Colonic mucosa (tissue), 4 donors: ENCODE measurements around the gene SEPHS1. TPM values are rescaled to one million over a fixed set of nuclear protein-coding genes. Genes with fewer than 3 reads are reported as not detected.

Experiments used
- DNase-seq: peaks from one replicate; pipeline ENCODE4 v3.0.0-alpha.2; 2020
- H3K27ac ChIP-seq: fragments of 200-600 bp; one replicate; pipeline ENCODE4 v1.8.0; 2021
- H3K27me3 ChIP-seq: fragments of 200-600 bp; one replicate; pipeline ENCODE4 v1.8.0; 2021
- H3K36me3 ChIP-seq: fragments of 200-600 bp; one replicate; pipeline ENCODE4 v1.8.0; 2021
- H3K4me1 ChIP-seq: fragments of 200-600 bp; one replicate; pipeline ENCODE4 v1.8.0; 2021; ENCODE audit warnings: mild to moderate bottlenecking
- H3K4me3 ChIP-seq: fragments of 200-600 bp; one replicate; pipeline ENCODE4 v1.8.0; 2021
- H3K9ac ChIP-seq, 2 donors: one replicate each; pipeline ENCODE4 v1.7.0; 2013; ENCODE audit warnings: control low read depth in 2 of 2, low read depth in 2 of 2, low read length in 2 of 2
- H3K9me3 ChIP-seq: fragments of 200-600 bp; one replicate; pipeline ENCODE4 v1.8.0; 2021
- CTCF ChIP-seq: fragments of 200-600 bp; IDR thresholded peaks from one replicate; pipeline ENCODE4 v1.8.0; 2022; ENCODE audit warnings: antibody characterized with exemption, mild to moderate bottlenecking
- intact Hi-C: fragments of 100-400 bp; cut with DNase I; formaldehyde crosslinking; loops from one replicate; pipeline ENCODE4 v1.14.1; 2022
- total RNA-seq, 2 donors: library from RNA; stranded (reverse); fragmentation: NEBNext Ultra II Directional in 1 of 2; extraction: Animal tissue kit (Norgen Biotek cat#: 25700) in 1 of 2; gene quantifications; one replicate each; pipeline ENCODE4 v1.2.1, GENCODE V29; 2021
- donor health status: healthy.
- donor health status: DM: no; HTN: no; CAD: no.
- donor health status: DM: no; HTN: no; CAD: no.

The SEPHS1 gene
- total RNA-seq, 2 donors from 2014 or later = 34.4 to 51.3 TPM

- H3K27me3 ChIP-seq = no peaks in the 10 kb centered on the region
- intact Hi-C loops = no loop called here
- H3K9me3 ChIP-seq = no peaks in the 10 kb centered on the region
- no peak for TF ChIP-seq CTCF
- H3K4me1 ChIP-seq = no peaks in the 10 kb centered on the region
- no peak overlapping the region for H3K27ac ChIP-seq
- no peak overlapping the region for H3K9ac ChIP-seq
- H3K36me3 ChIP-seq = no peaks in the 10 kb centered on the region
- no peak overlapping the region for H3K4me3 ChIP-seq
- no peak for DNase-seq
Measured at GRCh38 chr10:13360587-13360986, 12.5 kb upstream of the SEPHS1 start.

GRCh38 chr10:13356392-13356791 lies 8.3 kb upstream of the SEPHS1 start:
- H3K27me3 ChIP-seq = no peaks in the 10 kb centered on the region
- no peaks in the 10 kb centered on the region for H3K36me3 ChIP-seq
- no peak for DNase-seq
- H3K9ac ChIP-seq = no peak overlapping the region
- no peak overlapping the region for H3K4me3 ChIP-seq
- intact Hi-C loops = no loop called here
- no peak for TF ChIP-seq CTCF
- no peaks in the 10 kb centered on the region for H3K9me3 ChIP-seq
- H3K27ac ChIP-seq = no peak overlapping the region
- no peaks in the 10 kb centered on the region for H3K4me1 ChIP-seq

- Histone ChIP-seq H3K36me3 (no peaks in the 10 kb centered on the region), H3K27me3 (no peaks in the 10 kb centered on the region), H3K9ac (no peak overlapping the region), H3K4me1 (peaks cover 4% of the 10 kb centered on the region), H3K9me3 (no peaks in the 10 kb centered on the region), H3K4me3 (no peak overlapping the region), H3K27ac (no peak overlapping the region)
- DNase-seq = no peak
- TF ChIP-seq CTCF = no peak
- intact Hi-C loops = no loop called here
Measured at GRCh38 chr10:13354783-13355182, 6.7 kb upstream of the SEPHS1 start.

GRCh38 chr10:13352519-13352918 lies 4.4 kb upstream of the SEPHS1 start:
- H3K9ac ChIP-seq = no peak overlapping the region
- peaks cover 4% of the 10 kb centered on the region for H3K4me1 ChIP-seq
- DNase-seq = no peak
- no peak overlapping the region for H3K4me3 ChIP-seq
- no peaks in the 10 kb centered on the region for H3K36me3 ChIP-seq
- intact Hi-C loops = no loop called here
- no peak for TF ChIP-seq CTCF
- no peaks in the 10 kb centered on the region for H3K9me3 ChIP-seq
- no peak overlapping the region for H3K27ac ChIP-seq
- H3K27me3 ChIP-seq = no peaks in the 10 kb centered on the region

- Histone ChIP-seq H3K27ac (no peak overlapping the region), H3K9me3 (no peaks in the 10 kb centered on the region), H3K36me3 (no peaks in the 10 kb centered on the region), H3K4me3 (no peak overlapping the region), H3K27me3 (no peaks in the 10 kb centered on the region), H3K4me1 (peaks cover 4% of the 10 kb centered on the region), H3K9ac (no peak overlapping the region)
- TF ChIP-seq CTCF = no peak
- DNase-seq = no peak
- intact Hi-C loops = no loop called here
Measured at GRCh38 chr10:13351340-13351915, 3.3 kb upstream of the SEPHS1 start.
